ENCODE measurements around the gene DMRT1.

DMRT1 gene

DNA sequence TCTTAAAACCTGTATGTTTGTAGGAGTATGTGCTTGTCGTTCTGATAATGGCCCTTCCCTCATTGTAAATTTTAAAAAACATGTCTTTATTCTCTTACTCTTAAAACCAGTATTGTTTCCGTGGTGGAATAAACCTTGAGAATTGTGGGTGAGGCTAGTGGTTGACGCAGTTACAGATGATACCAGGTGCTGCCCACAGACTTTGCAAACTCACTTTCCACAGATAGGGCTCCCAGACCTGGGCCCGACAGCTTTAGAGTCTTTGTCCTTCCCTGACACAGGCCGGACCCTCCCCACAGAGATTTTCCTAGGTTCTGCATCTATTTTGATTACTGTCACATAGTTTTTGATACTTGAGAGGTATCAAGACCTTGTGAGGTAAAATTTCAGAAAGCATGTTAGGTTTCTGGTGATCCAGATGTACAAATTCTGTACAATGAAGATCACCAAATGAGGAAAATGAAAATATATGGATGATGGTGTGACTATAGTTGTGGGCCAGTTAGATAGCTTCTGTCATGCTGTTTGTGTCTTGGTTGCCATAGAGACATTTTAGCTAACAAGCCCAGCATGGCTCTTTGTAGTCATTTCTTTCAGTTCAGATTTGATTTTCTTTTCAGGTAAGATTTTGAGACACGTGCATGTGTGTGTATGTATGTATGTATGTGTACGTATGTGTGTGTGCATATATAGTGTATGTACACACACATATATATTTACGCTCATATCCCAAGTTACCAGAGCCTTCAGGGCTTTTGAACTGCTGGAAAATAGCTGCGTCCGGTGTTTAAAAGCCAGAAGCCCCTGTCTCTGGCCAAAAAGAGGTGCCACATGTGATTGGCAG lies 33.8 kb downstream of the DMRT1 start:
- DNase-seq: no peak
- H3K27me3 ChIP-seq (replicated peaks; ENCODE audit: insufficient read depth, low read length): no peaks in the 10 kb centered on the region
- H3K4me3 ChIP-seq (ENCODE audit: low read length): no peak overlapping the region

DNA sequence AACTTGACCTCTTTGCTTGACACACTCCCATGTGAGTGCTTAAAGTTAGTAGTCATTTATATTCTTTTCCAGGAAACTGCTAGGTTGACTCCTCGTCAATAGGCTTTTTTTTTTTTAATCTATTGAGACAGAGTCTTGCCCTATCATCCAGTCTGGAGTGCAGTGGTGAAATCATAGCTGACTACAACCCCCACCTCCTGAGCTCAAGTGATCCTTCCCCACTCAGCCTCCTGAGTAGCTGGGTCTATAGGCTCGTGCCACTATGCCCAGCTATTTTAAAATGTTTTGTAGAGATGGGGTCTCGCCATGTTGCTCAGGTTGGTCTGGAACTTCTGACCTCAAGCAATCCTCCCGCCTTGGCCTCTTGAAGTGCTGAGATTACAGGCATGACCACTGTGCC lies 34.9 kb downstream of the DMRT1 start:
- Histone ChIP-seq H3K9me2 (replicated peaks; ENCODE audit: insufficient read depth, low read length) (no peaks in the 10 kb centered on the region), H3F3A (ENCODE audit: insufficient read depth, low read length) (no peaks in the 10 kb centered on the region), H3K9me3 (replicated peaks; ENCODE audit: insufficient read depth, low read length) (no peaks in the 10 kb centered on the region), H3K4me3 (ENCODE audit: low read length) (no peak overlapping the region), H3K4me1 (ENCODE audit: low read length) (no peaks in the 10 kb centered on the region), H3K27me3 (replicated peaks; ENCODE audit: insufficient read depth, low read length) (no peaks in the 10 kb centered on the region), H3K79me2 (ENCODE audit: low read length) (no peaks in the 10 kb centered on the region), H2AFZ (ENCODE audit: low read length) (no peak overlapping the region), H4K20me1 (ENCODE audit: insufficient read depth, low read length) (no peaks in the 10 kb centered on the region), H3K36me3 (replicated peaks; ENCODE audit: insufficient read depth, low read length) (no peaks in the 10 kb centered on the region), H3K9ac (ENCODE audit: low read length) (no peak overlapping the region), H3K27ac (ENCODE audit: low read length) (no peak overlapping the region), H3K4me2 (ENCODE audit: low read depth, low read length) (no peak overlapping the region)
- no peak for DNase-seq
- TF ChIP-seq, protein P1, sequence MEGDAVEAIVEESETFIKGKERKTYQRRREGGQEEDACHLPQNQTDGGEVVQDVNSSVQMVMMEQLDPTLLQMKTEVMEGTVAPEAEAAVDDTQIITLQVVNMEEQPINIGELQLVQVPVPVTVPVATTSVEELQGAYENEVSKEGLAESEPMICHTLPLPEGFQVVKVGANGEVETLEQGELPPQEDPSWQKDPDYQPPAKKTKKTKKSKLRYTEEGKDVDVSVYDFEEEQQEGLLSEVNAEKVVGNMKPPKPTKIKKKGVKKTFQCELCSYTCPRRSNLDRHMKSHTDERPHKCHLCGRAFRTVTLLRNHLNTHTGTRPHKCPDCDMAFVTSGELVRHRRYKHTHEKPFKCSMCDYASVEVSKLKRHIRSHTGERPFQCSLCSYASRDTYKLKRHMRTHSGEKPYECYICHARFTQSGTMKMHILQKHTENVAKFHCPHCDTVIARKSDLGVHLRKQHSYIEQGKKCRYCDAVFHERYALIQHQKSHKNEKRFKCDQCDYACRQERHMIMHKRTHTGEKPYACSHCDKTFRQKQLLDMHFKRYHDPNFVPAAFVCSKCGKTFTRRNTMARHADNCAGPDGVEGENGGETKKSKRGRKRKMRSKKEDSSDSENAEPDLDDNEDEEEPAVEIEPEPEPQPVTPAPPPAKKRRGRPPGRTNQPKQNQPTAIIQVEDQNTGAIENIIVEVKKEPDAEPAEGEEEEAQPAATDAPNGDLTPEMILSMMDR (IDR thresholded peaks at IDR 0.05; ENCODE audit: low read length): no peak
- TF ChIP-seq EZH2phosphoT487 (IDR thresholded peaks at IDR 0.05; ENCODE audit: low read length): no peak
- no peak for TF ChIP-seq EZH2 (optimal IDR thresholded peaks at IDR 0.05; ENCODE audit: low read depth, low read length)

More for the DNA sequence above, 33.8 kb downstream of the DMRT1 start:
- H2AFZ ChIP-seq (ENCODE audit: low read length): no peak overlapping the region
- H3K79me2 ChIP-seq (ENCODE audit: low read length): no peaks in the 10 kb centered on the region
- no peak overlapping the region for H3K9ac ChIP-seq (ENCODE audit: low read length)
- no peak overlapping the region for H3K27ac ChIP-seq (ENCODE audit: low read length)
- H3K4me2 ChIP-seq (ENCODE audit: low read depth, low read length): no peak overlapping the region
- no peaks in the 10 kb centered on the region for H3K36me3 ChIP-seq (replicated peaks; ENCODE audit: insufficient read depth, low read length)
- no peak for TF ChIP-seq EZH2phosphoT487 (IDR thresholded peaks at IDR 0.05; ENCODE audit: low read length)
- no peak for TF ChIP-seq EZH2 (optimal IDR thresholded peaks at IDR 0.05; ENCODE audit: low read depth, low read length)
- TF ChIP-seq, protein P1 (IDR thresholded peaks at IDR 0.05; ENCODE audit: low read length): no peak
- no peaks in the 10 kb centered on the region for H3F3A ChIP-seq (ENCODE audit: insufficient read depth, low read length)
- H3K4me1 ChIP-seq (ENCODE audit: low read length): no peaks in the 10 kb centered on the region
- H3K9me3 ChIP-seq (replicated peaks; ENCODE audit: insufficient read depth, low read length): no peaks in the 10 kb centered on the region
- H4K20me1 ChIP-seq (ENCODE audit: insufficient read depth, low read length): no peaks in the 10 kb centered on the region
- no peaks in the 10 kb centered on the region for H3K9me2 ChIP-seq (replicated peaks; ENCODE audit: insufficient read depth, low read length)

DNA sequence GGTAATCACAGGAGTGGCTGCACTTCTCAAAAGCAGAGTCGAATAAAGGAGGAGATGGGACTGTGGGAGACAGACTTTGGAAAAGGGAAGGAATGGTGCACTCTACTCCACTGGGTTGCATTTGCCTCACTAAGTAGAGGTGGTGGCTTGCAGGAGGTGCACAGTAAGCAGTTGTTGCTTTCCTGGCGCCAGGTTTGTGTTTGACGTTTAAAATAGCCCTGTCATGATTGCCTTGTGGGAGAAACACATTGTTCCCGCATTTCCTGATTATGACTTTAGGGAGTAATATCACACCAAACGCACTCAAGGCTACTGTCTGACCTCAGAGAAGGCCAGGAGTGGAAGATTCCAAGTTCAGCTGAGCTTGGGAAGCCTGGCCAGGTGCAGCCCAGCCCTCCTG lies 36.7 kb downstream of the DMRT1 start:
- H3F3A ChIP-seq (ENCODE audit: insufficient read depth, low read length): no peaks in the 10 kb centered on the region
- no peaks in the 10 kb centered on the region for H3K9me2 ChIP-seq (replicated peaks; ENCODE audit: insufficient read depth, low read length)
- no peaks in the 10 kb centered on the region for H3K4me1 ChIP-seq (ENCODE audit: low read length)
- H4K20me1 ChIP-seq (ENCODE audit: insufficient read depth, low read length): no peaks in the 10 kb centered on the region
- no peak overlapping the region for H3K4me2 ChIP-seq (ENCODE audit: low read depth, low read length)
- H2AFZ ChIP-seq (ENCODE audit: low read length): no peak overlapping the region
- H3K79me2 ChIP-seq (ENCODE audit: low read length): no peaks in the 10 kb centered on the region
- H3K9me3 ChIP-seq (replicated peaks; ENCODE audit: insufficient read depth, low read length): no peaks in the 10 kb centered on the region
- TF ChIP-seq EZH2phosphoT487 (IDR thresholded peaks at IDR 0.05; ENCODE audit: low read length): no peak
- TF ChIP-seq, protein P1 (IDR thresholded peaks at IDR 0.05; ENCODE audit: low read length): no peak
- no peak for TF ChIP-seq EZH2 (optimal IDR thresholded peaks at IDR 0.05; ENCODE audit: low read depth, low read length)
- no peak overlapping the region for H3K4me3 ChIP-seq (ENCODE audit: low read length)
- DNase-seq: no peak
- H3K27me3 ChIP-seq (replicated peaks; ENCODE audit: insufficient read depth, low read length): no peaks in the 10 kb centered on the region
- no peak overlapping the region for H3K27ac ChIP-seq (ENCODE audit: low read length)
- H3K9ac ChIP-seq (ENCODE audit: low read length): no peak overlapping the region
- no peaks in the 10 kb centered on the region for H3K36me3 ChIP-seq (replicated peaks; ENCODE audit: insufficient read depth, low read length)

All from MM.1S (cell line).